NT2/D1 (cell line): ENCODE data around the gene COG4.

ENCODE experiments used
- YY1 ChIP-seq: IDR thresholded peaks from 2 replicates; pipeline ENCODE4 v1.6.1; 2011; ENCODE audit not compliant: insufficient read length, insufficient read depth
- ZNF274 ChIP-seq: IDR thresholded peaks from 2 replicates; pipeline ENCODE4 v1.6.1; 2011; ENCODE audit warnings: mild to moderate bottlenecking, low read depth, low read length

GRCh38 chr16:70565053-70565452 lies 41.7 kb upstream of the COG4 start:
- TF ChIP-seq YY1 (no peak), ZNF274 (no peak)
